Calu3 (cell line): Measurements from ENCODE around the gene PDE1A. TPM values are rescaled to one million over a fixed set of nuclear protein-coding genes. Genes with fewer than 3 reads are reported as not detected.

ENCODE experiments used
- BruUV-seq: library from RNA; stranded (reverse); fragments of 400-500 nt; replicated peaks from 2 replicates; lab custom pipeline; 2021; lab: Mats Ljungman, UMichigan
- CTCF ChIA-PET: fragments of 300-600 bp; sonication (Branson Sonifier 250); formaldehyde crosslinking; loops from one replicate; lab custom pipeline; 2022; ENCODE audit warnings: antibody characterized with exemption; lab: Charles Lee
- DNase-seq: peaks from one replicate; pipeline ENCODE4 v3.0.0; 2022
- H3K27ac Mint-ChIP-seq: one replicate; pipeline ENCODE4 v1.8.0; 2022; ENCODE audit warnings: mixed read lengths; ENCODE audit not compliant: unreplicated experiment
- H3K27me3 Mint-ChIP-seq: one replicate; pipeline ENCODE4 v1.8.0; 2022; ENCODE audit warnings: mixed read lengths; ENCODE audit not compliant: unreplicated experiment
- H3K36me3 Mint-ChIP-seq: one replicate; pipeline ENCODE4 v1.8.0; 2022; ENCODE audit warnings: mild to moderate bottlenecking, moderate library complexity, mixed read lengths; ENCODE audit not compliant: insufficient read depth, unreplicated experiment
- H3K4me1 Mint-ChIP-seq: one replicate; pipeline ENCODE4 v1.8.0; 2022; ENCODE audit warnings: mild to moderate bottlenecking, low read depth, mixed read lengths; ENCODE audit not compliant: unreplicated experiment
- H3K4me3 Mint-ChIP-seq: one replicate; pipeline ENCODE4 v1.8.0; 2022; ENCODE audit warnings: mild to moderate bottlenecking, low read depth, moderate library complexity, mixed read lengths; ENCODE audit not compliant: unreplicated experiment
- H3K9me3 Mint-ChIP-seq: one replicate; pipeline ENCODE4 v1.8.0; 2022; ENCODE audit warnings: low read depth, mixed read lengths; ENCODE audit not compliant: unreplicated experiment
- CTCF ChIP-seq: fragments of 200-600 bp; IDR thresholded peaks from one replicate; pipeline ENCODE4 v1.8.0; 2022; ENCODE audit warnings: antibody characterized with exemption; ENCODE audit not compliant: unreplicated experiment
- intact Hi-C: fragments of 100-400 bp; cut with micrococcal nuclease; formaldehyde crosslinking; loops from one replicate; pipeline ENCODE4 v1.10.0; 2022; ENCODE audit not compliant: unreplicated experiment
- total RNA-seq: library from RNA; stranded (reverse); gene quantifications from 2 replicates; pipeline ENCODE4 v1.2.3, GENCODE V29; 2022

PDE1A gene
- total RNA-seq, 1 experiment from 2014 or later, result 0.26 TPM

GRCh38 chr2:182110347-182110746 lies 316.5 kb downstream of the PDE1A start:
- H3K27ac Mint-ChIP-seq, result no peak overlapping the region
- no peaks in the 10 kb centered on the region for H3K27me3 Mint-ChIP-seq
- no TSS peak for BruUV-seq
- H3K4me1 Mint-ChIP-seq, result no peaks in the 10 kb centered on the region
- no peak for TF ChIP-seq CTCF
- H3K4me3 Mint-ChIP-seq, result no peak overlapping the region
- intact Hi-C loops, result no loop called here
- H3K36me3 Mint-ChIP-seq, result no peaks in the 10 kb centered on the region
- H3K9me3 Mint-ChIP-seq, result no peaks in the 10 kb centered on the region
- DNase-seq, result no peak
- CTCF ChIA-PET, result no interaction called here

GRCh38 chr2:182103526-182103925 lies 323.3 kb downstream of the PDE1A start:
- no peak for TF ChIP-seq CTCF
- no peaks in the 10 kb centered on the region for H3K36me3 Mint-ChIP-seq
- no peak overlapping the region for H3K4me3 Mint-ChIP-seq
- H3K27me3 Mint-ChIP-seq, result no peaks in the 10 kb centered on the region
- no peak overlapping the region for H3K27ac Mint-ChIP-seq
- no peak for DNase-seq
- intact Hi-C loops, result no loop called here
- H3K9me3 Mint-ChIP-seq, result no peaks in the 10 kb centered on the region
- BruUV-seq, result no TSS peak
- CTCF ChIA-PET, result no interaction called here
- no peaks in the 10 kb centered on the region for H3K4me1 Mint-ChIP-seq

- CTCF ChIA-PET, result no interaction called here
These were observed 325.6 kb downstream of the PDE1A start for GRCh38 chr2:182101263-182101662.

GRCh38 chr2:182098648-182099047 lies 328.2 kb downstream of the PDE1A start:
- intact Hi-C loops, result no loop called here
- CTCF ChIA-PET, result no interaction called here
- DNase-seq, result no peak
- no peaks in the 10 kb centered on the region for H3K9me3 Mint-ChIP-seq
- no TSS peak for BruUV-seq
- no peak overlapping the region for H3K27ac Mint-ChIP-seq
- TF ChIP-seq CTCF, result no peak
- no peak overlapping the region for H3K4me3 Mint-ChIP-seq
- no peaks in the 10 kb centered on the region for H3K4me1 Mint-ChIP-seq
- H3K36me3 Mint-ChIP-seq, result no peaks in the 10 kb centered on the region
- H3K27me3 Mint-ChIP-seq, result no peaks in the 10 kb centered on the region

More at GRCh38 chr2:182101263-182101662, 325.6 kb downstream of the PDE1A start:
- no peak for DNase-seq
- no peaks in the 10 kb centered on the region for H3K4me1 Mint-ChIP-seq
- no peak overlapping the region for H3K4me3 Mint-ChIP-seq
- TF ChIP-seq CTCF, result no peak
- H3K27ac Mint-ChIP-seq, result no peak overlapping the region
- no peaks in the 10 kb centered on the region for H3K9me3 Mint-ChIP-seq
- intact Hi-C loops, result no loop called here
- H3K27me3 Mint-ChIP-seq, result no peaks in the 10 kb centered on the region
- BruUV-seq, result no TSS peak
- no peaks in the 10 kb centered on the region for H3K36me3 Mint-ChIP-seq
